Brain microvascular endothelial cell (primary cell): ENCODE data around the gene RIC8B.

ENCODE experiments used
- DNase-seq: peaks from one replicate; pipeline ENCODE4 v3.0.0-alpha.2; 2020
- H3K27ac ChIP-seq: fragments of 250-450 bp; sonication (Bioruptor Pico); 2 replicates; pipeline ENCODE4 v1.5.1; 2020; ENCODE audit warnings: mild to moderate bottlenecking, moderate library complexity
- H3K27me3 ChIP-seq: fragments of 250-450 bp; sonication (Bioruptor Pico); replicated peaks from 2 replicates; pipeline ENCODE4 v1.5.1; 2020; ENCODE audit warnings: mild to moderate bottlenecking
- H3K36me3 ChIP-seq: fragments of 250-450 bp; sonication (Bioruptor Pico); replicated peaks from 2 replicates; pipeline ENCODE4 v1.5.1; 2020; ENCODE audit warnings: mild to moderate bottlenecking
- H3K4me3 ChIP-seq: 2 replicates; pipeline ENCODE4 v1.5.1; 2011; ENCODE audit warnings: low read depth, mild to moderate bottlenecking, control low read depth, low read length, moderate library complexity
- in situ Hi-C: cut with HindIII; loops from 2 replicates; pipeline ENCODE4 v1.10.0; 2017; ENCODE audit warnings: low sequenced_read_pairs, low pct_ligation_motif_present
- TF ChIP-seq, protein P1 (sequence below): IDR thresholded peaks from 2 replicates; pipeline ENCODE4 v1.5.1; 2011; ENCODE audit warnings: low read depth, mild to moderate bottlenecking, moderate library complexity, low read length, control low read depth, inconsistent platforms; ENCODE audit errors: missing control alignments

The RIC8B gene

DNA sequence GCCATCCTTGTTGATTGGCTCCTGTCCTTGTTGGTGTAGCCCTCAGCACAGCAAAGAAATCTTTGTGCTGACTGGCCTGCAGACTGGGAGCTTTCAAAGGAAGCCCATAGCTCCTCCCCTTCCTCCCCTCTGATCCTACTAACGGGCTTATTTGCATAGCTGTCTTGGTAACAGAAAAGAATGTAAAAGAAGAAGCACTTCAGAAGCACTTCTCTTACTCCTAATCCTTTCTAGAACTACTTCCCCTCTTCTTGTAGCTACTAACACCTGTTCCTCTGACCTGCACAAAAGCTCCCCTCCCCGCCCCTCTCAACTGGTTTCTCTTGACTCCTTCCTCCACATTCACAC lies 14.3 kb upstream of the RIC8B start:
- TF ChIP-seq, protein P1, sequence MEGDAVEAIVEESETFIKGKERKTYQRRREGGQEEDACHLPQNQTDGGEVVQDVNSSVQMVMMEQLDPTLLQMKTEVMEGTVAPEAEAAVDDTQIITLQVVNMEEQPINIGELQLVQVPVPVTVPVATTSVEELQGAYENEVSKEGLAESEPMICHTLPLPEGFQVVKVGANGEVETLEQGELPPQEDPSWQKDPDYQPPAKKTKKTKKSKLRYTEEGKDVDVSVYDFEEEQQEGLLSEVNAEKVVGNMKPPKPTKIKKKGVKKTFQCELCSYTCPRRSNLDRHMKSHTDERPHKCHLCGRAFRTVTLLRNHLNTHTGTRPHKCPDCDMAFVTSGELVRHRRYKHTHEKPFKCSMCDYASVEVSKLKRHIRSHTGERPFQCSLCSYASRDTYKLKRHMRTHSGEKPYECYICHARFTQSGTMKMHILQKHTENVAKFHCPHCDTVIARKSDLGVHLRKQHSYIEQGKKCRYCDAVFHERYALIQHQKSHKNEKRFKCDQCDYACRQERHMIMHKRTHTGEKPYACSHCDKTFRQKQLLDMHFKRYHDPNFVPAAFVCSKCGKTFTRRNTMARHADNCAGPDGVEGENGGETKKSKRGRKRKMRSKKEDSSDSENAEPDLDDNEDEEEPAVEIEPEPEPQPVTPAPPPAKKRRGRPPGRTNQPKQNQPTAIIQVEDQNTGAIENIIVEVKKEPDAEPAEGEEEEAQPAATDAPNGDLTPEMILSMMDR, result no peak
- H3K36me3 ChIP-seq, result no peaks in the 10 kb centered on the region
- in situ Hi-C loops, result no loop called here
- DNase-seq, result peak; percentile 15
- no peaks in the 10 kb centered on the region for H3K27me3 ChIP-seq
- no peak overlapping the region for H3K4me3 ChIP-seq
- no peak overlapping the region for H3K27ac ChIP-seq

DNA sequence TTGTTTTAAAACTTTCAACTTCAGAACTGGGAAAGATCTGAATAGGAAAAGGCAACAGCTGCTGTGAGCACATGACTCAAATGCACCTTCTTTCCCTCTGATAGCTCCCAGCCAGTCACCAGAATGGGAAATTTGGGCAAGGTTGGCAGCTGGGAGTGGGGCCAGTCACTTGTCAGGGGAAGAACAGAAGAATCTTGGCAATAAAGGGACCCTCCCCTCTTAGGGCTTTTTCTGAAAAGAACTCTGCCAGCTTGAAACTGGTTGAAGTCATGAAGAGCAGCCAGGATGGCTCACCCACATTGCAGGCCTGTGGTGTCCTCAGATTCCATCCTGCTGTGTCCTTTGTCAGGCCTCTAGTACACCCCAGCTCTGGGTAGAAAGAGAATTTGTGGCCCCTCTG lies 10.3 kb upstream of the RIC8B start:
- in situ Hi-C loops, result no loop called here

DNA sequence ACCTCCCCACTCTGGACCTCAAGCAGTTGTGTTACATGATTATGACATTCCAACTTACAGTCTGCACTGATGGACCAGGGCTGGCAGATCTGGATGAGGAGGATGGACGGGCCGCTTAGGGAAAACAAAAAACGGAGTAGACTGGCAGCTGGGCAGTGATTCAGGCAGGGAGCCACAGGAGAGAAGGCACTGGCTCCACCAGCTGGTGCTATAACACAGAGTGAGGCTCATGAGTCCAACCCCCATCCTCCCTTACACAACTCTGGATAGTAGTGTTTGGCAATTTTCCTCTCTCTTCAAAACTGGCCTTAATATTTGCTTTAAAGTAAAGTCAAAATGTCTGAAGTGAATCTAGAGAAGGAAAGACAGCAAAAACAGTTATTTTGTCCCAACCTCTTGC lies 9.7 kb upstream of the RIC8B start:
- no peak for DNase-seq
- TF ChIP-seq, protein P1, result peak; percentile 17
- no peaks in the 10 kb centered on the region for H3K27me3 ChIP-seq
- H3K36me3 ChIP-seq, result no peaks in the 10 kb centered on the region
- H3K27ac ChIP-seq, result no peak overlapping the region
- in situ Hi-C loops, result no loop called here
- H3K4me3 ChIP-seq, result no peak overlapping the region

More for the DNA sequence above, 10.3 kb upstream of the RIC8B start:
- H3K27me3 ChIP-seq, result no peaks in the 10 kb centered on the region
- TF ChIP-seq, protein P1, result no peak
- no peak for DNase-seq
- no peak overlapping the region for H3K4me3 ChIP-seq
- H3K36me3 ChIP-seq, result no peaks in the 10 kb centered on the region
- H3K27ac ChIP-seq, result no peak overlapping the region

DNA sequence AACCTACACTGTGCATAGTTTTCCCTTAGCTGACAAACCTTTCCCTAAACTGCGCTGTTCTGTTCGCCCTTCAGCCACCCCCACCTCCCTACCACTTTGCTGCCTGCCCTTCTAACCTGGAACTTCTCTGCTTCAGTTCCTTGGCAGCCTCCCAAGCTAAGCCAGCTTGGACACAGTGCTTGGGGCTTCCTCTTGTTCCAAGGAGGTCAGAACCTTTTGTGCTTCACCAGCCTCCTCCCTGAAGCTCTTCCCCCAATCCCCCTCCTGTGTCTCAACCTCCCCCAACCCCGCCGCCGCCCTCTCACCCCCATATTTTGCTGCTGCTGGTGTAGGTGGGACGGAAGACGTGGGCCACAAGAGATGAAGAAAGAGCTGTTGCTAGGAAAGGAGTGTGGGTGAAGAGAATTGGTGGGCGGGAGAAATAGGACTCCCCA lies 8.1 kb upstream of the RIC8B start:
- TF ChIP-seq, protein P1, result no peak
- Histone ChIP-seq H3K4me3 (no peak overlapping the region), H3K36me3 (no peaks in the 10 kb centered on the region), H3K27ac (no peak overlapping the region), H3K27me3 (no peaks in the 10 kb centered on the region)
- DNase-seq, result no peak
- in situ Hi-C loops, result no loop called here

DNA sequence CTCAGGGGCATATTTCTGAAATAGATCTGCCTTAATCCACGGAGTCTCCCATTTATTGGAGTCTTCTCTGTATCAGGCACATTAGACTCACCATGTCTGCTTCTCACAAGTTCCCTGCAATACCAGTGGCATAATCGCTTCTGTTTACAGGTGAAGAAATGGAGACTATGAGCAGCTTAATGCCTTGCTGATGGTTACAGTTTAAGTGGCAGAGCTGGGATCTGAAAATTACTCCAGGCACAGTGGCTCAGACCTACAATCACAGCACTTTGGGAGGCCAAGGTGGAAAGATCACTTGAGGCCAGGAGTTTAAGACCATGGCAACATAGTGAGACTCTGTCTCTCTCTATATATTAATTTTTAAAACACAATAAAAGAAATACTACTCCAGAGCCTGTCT lies 7.3 kb upstream of the RIC8B start:
- Histone ChIP-seq H3K27ac (no peak overlapping the region), H3K36me3 (no peaks in the 10 kb centered on the region), H3K27me3 (no peaks in the 10 kb centered on the region), H3K4me3 (no peak overlapping the region)
- no peak for DNase-seq
- in situ Hi-C loops, result no loop called here
- TF ChIP-seq, protein P1, result no peak
